SK-N-SH (cell line): ENCODE measurements around the gene GMPPB. TPM values are rescaled to one million over a fixed set of nuclear protein-coding genes. Genes with fewer than 3 reads are reported as not detected.

Source experiments
- CTCF ChIA-PET: fragments of 300-600, 350-600 bp; formaldehyde crosslinking; extraction: SDS; loops from one replicate; lab custom pipeline; 2021; lab: Yijun Ruan, JAX
- POLR2A ChIA-PET: fragments of 350-600 bp; sonication (Branson Sonifier 250); formaldehyde crosslinking; extraction: SDS; loops from one replicate; lab custom pipeline; 2020; ENCODE audit warnings: antibody characterized with exemption, inconsistent platforms; lab: Yijun Ruan, JAX
- DNase-seq: peaks from one replicate; pipeline ENCODE4 v3.0.0; 2012
- H2AFZ ChIP-seq: fragments of 200-600 bp; sonication (generic); 2 replicates; pipeline ENCODE4 v1.8.1; 2016; ENCODE audit warnings: antibody characterized with exemption, mild to moderate bottlenecking, low read depth
- H3F3A ChIP-seq: fragments of 200-600 bp; sonication (generic); replicated peaks from 2 replicates; pipeline ENCODE3; 2016; ENCODE audit warnings: antibody characterized with exemption, mild to moderate bottlenecking; ENCODE audit not compliant: insufficient read depth
- H3K27ac ChIP-seq, 2 experiments: fragments of 200-500 bp in 1 of 2; fragments of 200-600 bp in 1 of 2; sonication (Bioruptor generic) in 1 of 2; sonication (generic), shearing (Covaris generic) in 1 of 2; 2 replicates each; pipeline versions ENCODE4 v1.5.1 to v1.6.1; 2014 to 2016; ENCODE audit warnings: low read depth in 2 of 2, inconsistent platforms in 1 of 2, low read length in 1 of 2, mild to moderate bottlenecking in 1 of 2, mixed read lengths in 1 of 2
- H3K27me3 ChIP-seq: fragments of 200-600 bp; sonication (generic), shearing (Covaris generic); 2 replicates; pipeline ENCODE4 v1.6.1; 2016; ENCODE audit warnings: mixed run types; ENCODE audit not compliant: insufficient read depth
- H3K36me3 ChIP-seq, 2 experiments: fragments of 200-500 bp in 1 of 2; fragments of 200-600 bp in 1 of 2; sonication (Bioruptor generic) in 1 of 2; sonication (generic) in 1 of 2; replicated peaks in 1 of 2; 2 replicates each; pipeline versions ENCODE3 to v1.5.1; 2014 to 2016; ENCODE audit warnings: low read length in 1 of 2, mild to moderate bottlenecking in 1 of 2; ENCODE audit not compliant: insufficient read depth in 2 of 2, control insufficient read depth in 1 of 2
- H3K4me1 ChIP-seq, 2 experiments: fragments of 200-500 bp in 1 of 2; fragments of 200-600 bp in 1 of 2; sonication (Bioruptor generic) in 1 of 2; sonication (generic), shearing (Covaris generic) in 1 of 2; 2 replicates each; pipeline versions ENCODE4 v1.5.1 to v1.6.1; 2014 to 2016; ENCODE audit warnings: low read depth in 1 of 2, low read length in 1 of 2, mixed run types in 1 of 2; ENCODE audit not compliant: insufficient read depth in 2 of 2, control insufficient read depth in 1 of 2
- H3K4me2 ChIP-seq: fragments of 200-600 bp; sonication (generic), shearing (Covaris generic); 2 replicates; pipeline ENCODE4 v1.6.1; 2017; ENCODE audit warnings: mixed run types
- H3K4me3 ChIP-seq, 2 experiments: fragments of 200-500 bp in 1 of 2; fragments of 200-600 bp in 1 of 2; sonication (Bioruptor generic) in 1 of 2; sonication (generic), shearing (Covaris generic) in 1 of 2; 2 replicates each; pipeline versions ENCODE4 v1.5.1 to v1.8.1; 2014 to 2016; ENCODE audit warnings: low read depth in 2 of 2, inconsistent platforms in 1 of 2, low read length in 1 of 2, mild to moderate bottlenecking in 1 of 2, mixed read lengths in 1 of 2, moderate library complexity in 1 of 2
- H3K79me2 ChIP-seq: fragments of 200-600 bp; sonication (generic); 2 replicates; pipeline ENCODE4 v1.8.1; 2017; ENCODE audit warnings: mild to moderate bottlenecking; ENCODE audit not compliant: insufficient read depth
- H3K9ac ChIP-seq: fragments of 200-600 bp; sonication (generic); 2 replicates; pipeline ENCODE4 v1.6.1; 2017; ENCODE audit warnings: mixed run types
- H3K9me2 ChIP-seq: fragments of 200-600 bp; sonication (generic); 2 replicates; pipeline ENCODE4 v1.6.1; 2017; ENCODE audit warnings: mixed run types
- H3K9me3 ChIP-seq: fragments of 200-600 bp; sonication (generic); 2 replicates; pipeline ENCODE4 v1.6.1; 2017; ENCODE audit warnings: mixed run types, mild to moderate bottlenecking, moderate library complexity
- H4K20me1 ChIP-seq: fragments of 200-600 bp; sonication (generic); 2 replicates; pipeline ENCODE4 v1.6.1; 2017; ENCODE audit warnings: mild to moderate bottlenecking, mixed run types; ENCODE audit not compliant: insufficient read depth
- EZH2phosphoT487 ChIP-seq: fragments of 200-600 bp; sonication (generic); IDR thresholded peaks from 2 replicates; pipeline ENCODE4 v1.6.1; 2017; ENCODE audit warnings: low read depth, mixed run types, mild to moderate bottlenecking, antibody characterized with exemption, moderate library complexity, borderline replicate concordance
- FOXJ3 ChIP-seq: sonication (generic); formaldehyde crosslinking; IDR thresholded peaks from 2 replicates; pipeline ENCODE4 v1.5.1; 2020; ENCODE audit warnings: mild to moderate bottlenecking, missing genetic modification reagents
- GABPA ChIP-seq: IDR thresholded peaks from 2 replicates; pipeline ENCODE4 v1.4.0; 2012; ENCODE audit warnings: low read depth, mild to moderate bottlenecking
- JUND ChIP-seq: IDR thresholded peaks from 2 replicates; pipeline ENCODE4 v1.4.0; 2012
- MXI1 ChIP-seq: IDR thresholded peaks from 2 replicates; pipeline ENCODE4 v1.6.1; 2012; ENCODE audit warnings: mild to moderate bottlenecking, low read depth, low read length, improper control_type of control experiment
- NFIC ChIP-seq: IDR thresholded peaks from 2 replicates; pipeline ENCODE4 v1.4.0; 2012; ENCODE audit warnings: borderline replicate concordance
- RAD21 ChIP-seq: IDR thresholded peaks from 2 replicates; pipeline ENCODE4 v1.6.1; 2012; ENCODE audit warnings: mild to moderate bottlenecking, low read length
- SIN3A ChIP-seq: IDR thresholded peaks from 2 replicates; pipeline ENCODE4 v1.6.1; 2012; ENCODE audit warnings: low read depth, mild to moderate bottlenecking, low read length, moderate library complexity, borderline replicate concordance
- SMC3 ChIP-seq: IDR thresholded peaks from 2 replicates; pipeline ENCODE4 v1.6.1; 2012; ENCODE audit warnings: low read depth, low read length, improper control_type of control experiment
- WGBS: methylation state at CpG from one replicate; pipeline ENCODE4 v1.1.6; 2017; ENCODE audit warnings: low lambda C conversion rate; 5-methylcytosine and 5-hydroxymethylcytosine counted together
- polyA plus RNA-seq, 3 experiments: library from polyadenylated mRNA; depleted of rRNA; stranded (reverse); fragments of >200 nt; gene quantifications; 2 replicates each; pipeline ENCODE4 v1.2.3, GENCODE V29; 2012
- TF ChIP-seq, protein P1 (sequence below): IDR thresholded peaks from 2 replicates; pipeline ENCODE4 v1.6.1; 2012; ENCODE audit warnings: mild to moderate bottlenecking, low read depth, low read length, moderate library complexity
- TF ChIP-seq, protein P2 (sequence below): IDR thresholded peaks from 2 replicates; pipeline ENCODE4 v1.4.0; 2012; ENCODE audit warnings: low read depth, borderline replicate concordance
- TF ChIP-seq, protein P3 (sequence below): IDR thresholded peaks from 2 replicates; pipeline ENCODE4 v1.4.0; 2012; ENCODE audit warnings: low read depth, borderline replicate concordance
- TF ChIP-seq, protein P4 (sequence below): fragments of 150-350 bp; IDR thresholded peaks from 2 replicates; pipeline ENCODE4 v1.6.1; 2016; ENCODE audit warnings: mild to moderate bottlenecking, low read depth, low read length
- TF ChIP-seq, protein P5 (sequence below): IDR thresholded peaks from 2 replicates; pipeline ENCODE4 v1.4.0; 2012; ENCODE audit warnings: low read depth
- TF ChIP-seq, protein P6 (sequence below): fragments of 150-350 bp; IDR thresholded peaks from 2 replicates; pipeline ENCODE4 v1.6.1; 2017; ENCODE audit warnings: antibody characterized with exemption, low read length, low read depth, borderline replicate concordance

The GMPPB gene
- polyA plus RNA-seq, 1 of the 3 experiments (the other 2 are of a cell fraction): 25.1 TPM

DNA sequence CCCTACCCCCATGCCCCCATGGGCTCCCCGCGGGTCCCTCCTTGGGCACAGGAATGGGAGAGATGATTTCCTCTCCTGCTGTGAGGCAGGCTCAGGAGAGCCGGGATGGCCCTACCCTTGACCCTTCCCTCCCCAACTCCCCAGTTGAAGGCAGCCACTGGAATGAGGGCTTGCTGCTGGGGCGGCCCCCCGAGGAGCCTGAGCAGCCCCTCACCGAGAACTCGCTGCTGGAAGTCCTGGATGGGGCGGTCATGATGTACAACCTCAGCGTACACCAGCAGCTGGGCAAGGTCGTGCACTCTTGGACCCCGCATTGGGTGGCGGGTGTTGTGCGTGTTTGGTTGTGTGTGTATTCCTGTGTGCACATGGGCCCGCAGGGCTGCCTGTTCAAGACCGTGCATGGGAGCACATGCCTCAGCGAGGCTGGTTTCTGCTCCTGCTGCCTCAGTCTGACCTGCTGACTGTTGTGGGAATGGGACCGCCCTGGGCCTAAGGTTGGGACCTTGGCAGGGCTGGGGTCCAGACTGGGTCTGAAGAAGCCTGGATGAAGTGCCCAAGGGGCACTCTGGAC lies 18.3 kb downstream of the GMPPB start:
- Histone ChIP-seq H3K9ac (no peak overlapping the region), H3F3A (no peaks in the 10 kb centered on the region), H3K79me2 (no peaks in the 10 kb centered on the region), H3K27ac (no peak overlapping the region), H3K9me3 (no peaks in the 10 kb centered on the region), H3K4me1 (no peaks in the 10 kb centered on the region), H3K4me2 (no peak overlapping the region), H3K27me3 (no peaks in the 10 kb centered on the region), H2AFZ (no peak overlapping the region), H4K20me1 (no peaks in the 10 kb centered on the region), H3K36me3 (peaks cover 0 to 18% of the 10 kb centered on the region in 2 experiments), H3K9me2 (no peaks in the 10 kb centered on the region), H3K4me3 (no peak overlapping the region)
- ChIA-PET CTCF (interaction anchor here (1.5 to 8.1 kb wide), 2 partner anchors 9 to 13 kb away, joined by 3 to 76 read pairs; partner anchors contain the start of gene AMIGO3), POLR2A (no interaction called here)
- 96% methylated on average over 5 of the region's 17 CpGs for WGBS
- DNase-seq: no peak
- TF ChIP-seq, protein P1, sequence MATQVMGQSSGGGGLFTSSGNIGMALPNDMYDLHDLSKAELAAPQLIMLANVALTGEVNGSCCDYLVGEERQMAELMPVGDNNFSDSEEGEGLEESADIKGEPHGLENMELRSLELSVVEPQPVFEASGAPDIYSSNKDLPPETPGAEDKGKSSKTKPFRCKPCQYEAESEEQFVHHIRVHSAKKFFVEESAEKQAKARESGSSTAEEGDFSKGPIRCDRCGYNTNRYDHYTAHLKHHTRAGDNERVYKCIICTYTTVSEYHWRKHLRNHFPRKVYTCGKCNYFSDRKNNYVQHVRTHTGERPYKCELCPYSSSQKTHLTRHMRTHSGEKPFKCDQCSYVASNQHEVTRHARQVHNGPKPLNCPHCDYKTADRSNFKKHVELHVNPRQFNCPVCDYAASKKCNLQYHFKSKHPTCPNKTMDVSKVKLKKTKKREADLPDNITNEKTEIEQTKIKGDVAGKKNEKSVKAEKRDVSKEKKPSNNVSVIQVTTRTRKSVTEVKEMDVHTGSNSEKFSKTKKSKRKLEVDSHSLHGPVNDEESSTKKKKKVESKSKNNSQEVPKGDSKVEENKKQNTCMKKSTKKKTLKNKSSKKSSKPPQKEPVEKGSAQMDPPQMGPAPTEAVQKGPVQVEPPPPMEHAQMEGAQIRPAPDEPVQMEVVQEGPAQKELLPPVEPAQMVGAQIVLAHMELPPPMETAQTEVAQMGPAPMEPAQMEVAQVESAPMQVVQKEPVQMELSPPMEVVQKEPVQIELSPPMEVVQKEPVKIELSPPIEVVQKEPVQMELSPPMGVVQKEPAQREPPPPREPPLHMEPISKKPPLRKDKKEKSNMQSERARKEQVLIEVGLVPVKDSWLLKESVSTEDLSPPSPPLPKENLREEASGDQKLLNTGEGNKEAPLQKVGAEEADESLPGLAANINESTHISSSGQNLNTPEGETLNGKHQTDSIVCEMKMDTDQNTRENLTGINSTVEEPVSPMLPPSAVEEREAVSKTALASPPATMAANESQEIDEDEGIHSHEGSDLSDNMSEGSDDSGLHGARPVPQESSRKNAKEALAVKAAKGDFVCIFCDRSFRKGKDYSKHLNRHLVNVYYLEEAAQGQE: no peak
- TF ChIP-seq GABPA (no peak), JUND (no peak), MXI1 (no peak), FOXJ3 (CRISPR knock-in tag) (no peak), RAD21 (no peak), EZH2phosphoT487 (no peak)
- TF ChIP-seq, protein P2, sequence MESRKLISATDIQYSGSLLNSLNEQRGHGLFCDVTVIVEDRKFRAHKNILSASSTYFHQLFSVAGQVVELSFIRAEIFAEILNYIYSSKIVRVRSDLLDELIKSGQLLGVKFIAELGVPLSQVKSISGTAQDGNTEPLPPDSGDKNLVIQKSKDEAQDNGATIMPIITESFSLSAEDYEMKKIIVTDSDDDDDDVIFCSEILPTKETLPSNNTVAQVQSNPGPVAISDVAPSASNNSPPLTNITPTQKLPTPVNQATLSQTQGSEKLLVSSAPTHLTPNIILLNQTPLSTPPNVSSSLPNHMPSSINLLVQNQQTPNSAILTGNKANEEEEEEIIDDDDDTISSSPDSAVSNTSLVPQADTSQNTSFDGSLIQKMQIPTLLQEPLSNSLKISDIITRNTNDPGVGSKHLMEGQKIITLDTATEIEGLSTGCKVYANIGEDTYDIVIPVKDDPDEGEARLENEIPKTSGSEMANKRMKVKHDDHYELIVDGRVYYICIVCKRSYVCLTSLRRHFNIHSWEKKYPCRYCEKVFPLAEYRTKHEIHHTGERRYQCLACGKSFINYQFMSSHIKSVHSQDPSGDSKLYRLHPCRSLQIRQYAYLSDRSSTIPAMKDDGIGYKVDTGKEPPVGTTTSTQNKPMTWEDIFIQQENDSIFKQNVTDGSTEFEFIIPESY: no peak

DNA sequence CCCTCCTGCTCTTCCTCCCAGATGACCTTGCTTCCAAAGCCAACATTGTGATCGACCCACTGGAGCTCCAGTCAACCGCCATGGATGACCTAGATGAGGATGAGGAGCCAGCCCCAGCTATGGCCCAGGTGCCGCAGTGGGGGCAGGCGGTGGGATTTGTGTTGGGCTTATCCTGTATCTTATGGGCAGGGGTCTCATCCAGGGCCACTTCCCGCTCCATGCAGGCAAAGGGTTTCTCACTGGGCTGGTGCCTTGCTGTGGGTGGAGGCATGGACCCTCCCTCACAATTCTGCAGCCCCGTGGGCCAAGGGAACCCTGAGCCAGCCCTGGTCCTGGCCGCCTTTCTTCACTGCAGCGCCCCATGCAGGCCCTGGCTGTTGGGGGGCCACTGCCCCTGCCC lies 19.1 kb downstream of the GMPPB start:
- Histone ChIP-seq H3K9me2 (no peaks in the 10 kb centered on the region), H3K4me3 (no peak overlapping the region), H2AFZ (no peak overlapping the region), H3K27ac (no peak overlapping the region), H3F3A (no peaks in the 10 kb centered on the region), H3K4me2 (no peak overlapping the region), H3K79me2 (no peaks in the 10 kb centered on the region), H3K36me3 (peaks cover 0 to 27% of the 10 kb centered on the region in 2 experiments), H4K20me1 (no peaks in the 10 kb centered on the region), H3K4me1 (no peaks in the 10 kb centered on the region), H3K27me3 (no peaks in the 10 kb centered on the region), H3K9me3 (no peaks in the 10 kb centered on the region), H3K9ac (no peak overlapping the region)
- DNase-seq: no peak
- POLR2A ChIA-PET: no interaction called here
- TF ChIP-seq SIN3A (no peak), SMC3 (no peak), FOXJ3 (CRISPR knock-in tag) (no peak), NFIC (no peak), RAD21 (no peak)
- TF ChIP-seq, protein P3, sequence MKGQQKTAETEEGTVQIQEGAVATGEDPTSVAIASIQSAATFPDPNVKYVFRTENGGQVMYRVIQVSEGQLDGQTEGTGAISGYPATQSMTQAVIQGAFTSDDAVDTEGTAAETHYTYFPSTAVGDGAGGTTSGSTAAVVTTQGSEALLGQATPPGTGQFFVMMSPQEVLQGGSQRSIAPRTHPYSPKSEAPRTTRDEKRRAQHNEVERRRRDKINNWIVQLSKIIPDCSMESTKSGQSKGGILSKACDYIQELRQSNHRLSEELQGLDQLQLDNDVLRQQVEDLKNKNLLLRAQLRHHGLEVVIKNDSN: no peak
- TF ChIP-seq, protein P4, sequence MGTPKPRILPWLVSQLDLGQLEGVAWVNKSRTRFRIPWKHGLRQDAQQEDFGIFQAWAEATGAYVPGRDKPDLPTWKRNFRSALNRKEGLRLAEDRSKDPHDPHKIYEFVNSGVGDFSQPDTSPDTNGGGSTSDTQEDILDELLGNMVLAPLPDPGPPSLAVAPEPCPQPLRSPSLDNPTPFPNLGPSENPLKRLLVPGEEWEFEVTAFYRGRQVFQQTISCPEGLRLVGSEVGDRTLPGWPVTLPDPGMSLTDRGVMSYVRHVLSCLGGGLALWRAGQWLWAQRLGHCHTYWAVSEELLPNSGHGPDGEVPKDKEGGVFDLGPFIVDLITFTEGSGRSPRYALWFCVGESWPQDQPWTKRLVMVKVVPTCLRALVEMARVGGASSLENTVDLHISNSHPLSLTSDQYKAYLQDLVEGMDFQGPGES: no peak
- TF ChIP-seq, protein P5, sequence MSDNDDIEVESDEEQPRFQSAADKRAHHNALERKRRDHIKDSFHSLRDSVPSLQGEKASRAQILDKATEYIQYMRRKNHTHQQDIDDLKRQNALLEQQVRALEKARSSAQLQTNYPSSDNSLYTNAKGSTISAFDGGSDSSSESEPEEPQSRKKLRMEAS: no peak
- TF ChIP-seq, protein P6, sequence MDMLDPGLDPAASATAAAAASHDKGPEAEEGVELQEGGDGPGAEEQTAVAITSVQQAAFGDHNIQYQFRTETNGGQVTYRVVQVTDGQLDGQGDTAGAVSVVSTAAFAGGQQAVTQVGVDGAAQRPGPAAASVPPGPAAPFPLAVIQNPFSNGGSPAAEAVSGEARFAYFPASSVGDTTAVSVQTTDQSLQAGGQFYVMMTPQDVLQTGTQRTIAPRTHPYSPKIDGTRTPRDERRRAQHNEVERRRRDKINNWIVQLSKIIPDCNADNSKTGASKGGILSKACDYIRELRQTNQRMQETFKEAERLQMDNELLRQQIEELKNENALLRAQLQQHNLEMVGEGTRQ: no peak
- 92% methylated on average over 4 of the region's 8 CpGs for WGBS
- CTCF ChIA-PET: interaction anchor here (1.6 to 8.1 kb wide), 2 partner anchors 14 to 165 kb away, joined by 7 to 76 read pairs; partner anchors contain the start of gene AMIGO3
